HL-60/S4 treated with retinoic acid at 250 ng/mL for 4 days and 3 days (cell line): ENCODE results near the gene CKAP2L.

ENCODE experiments used
- in situ Hi-C: fragments of 300-500 bp; cut with MboI; formaldehyde crosslinking; loops from 2 replicates; pipeline ENCODE4 v1.7.0; 2022; ENCODE audit warnings: low sequenced_read_pairs

The CKAP2L gene

GRCh38 chr2:112712903-112713584 is 51.4 kb downstream of the CKAP2L start:
- in situ Hi-C loops = loop anchor here (25.0 kb wide), 1 partner anchor 101 kb away; no protein-coding TSS in a partner anchor

GRCh38 chr2:112712465-112712864 is 51.9 kb downstream of the CKAP2L start:
- in situ Hi-C loops = loop anchor here (25.0 kb wide), 1 partner anchor 100 kb away; no protein-coding TSS in a partner anchor

GRCh38 chr2:112710956-112711750 is 53.3 kb downstream of the CKAP2L start:
- in situ Hi-C loops = loop anchor here (25.0 kb wide), 1 partner anchor 99 kb away; no protein-coding TSS in a partner anchor

- in situ Hi-C loops = loop anchor here (25.0 kb wide), 1 partner anchor 97 kb away; no protein-coding TSS in a partner anchor
Observed at GRCh38 chr2:112709703-112710102, 54.7 kb downstream of the CKAP2L start.

GRCh38 chr2:112708968-112709367 is 55.4 kb downstream of the CKAP2L start:
- in situ Hi-C loops = loop anchor here (25.0 kb wide), 1 partner anchor 97 kb away; no protein-coding TSS in a partner anchor

GRCh38 chr2:112706947-112707346 is 57.5 kb downstream of the CKAP2L start:
- in situ Hi-C loops = loop anchor here (25.0 kb wide), 1 partner anchor 95 kb away; no protein-coding TSS in a partner anchor

GRCh38 chr2:112706170-112706664 is 58.2 kb downstream of the CKAP2L start:
- in situ Hi-C loops = loop anchor here (25.0 kb wide), 1 partner anchor 94 kb away; no protein-coding TSS in a partner anchor

- in situ Hi-C loops = loop anchor here (25.0 kb wide), 1 partner anchor 93 kb away; no protein-coding TSS in a partner anchor
Observed at GRCh38 chr2:112705575-112705974, 58.8 kb downstream of the CKAP2L start.

GRCh38 chr2:112703684-112704083 is 60.7 kb downstream of the CKAP2L start:
- in situ Hi-C loops = loop anchor here (25.0 kb wide), 1 partner anchor 91 kb away; no protein-coding TSS in a partner anchor

- in situ Hi-C loops = loop anchor here (25.0 kb wide), 1 partner anchor 89 kb away; no protein-coding TSS in a partner anchor
Observed at GRCh38 chr2:112701052-112701451, 63.4 kb downstream of the CKAP2L start.

GRCh38 chr2:112699984-112700667 is 64.3 kb downstream of the CKAP2L start:
- in situ Hi-C loops = loop anchor here (25.0 kb wide), 1 partner anchor 88 kb away; no protein-coding TSS in a partner anchor

- in situ Hi-C loops = no loop called here
Observed at GRCh38 chr2:112698834-112699515, 65.4 kb downstream of the CKAP2L start.

- in situ Hi-C loops = no loop called here
Observed at GRCh38 chr2:112694182-112694581, 70.2 kb downstream of the CKAP2L start.

GRCh38 chr2:112693596-112693995 is 70.8 kb downstream of the CKAP2L start:
- in situ Hi-C loops = no loop called here

GRCh38 chr2:112692918-112693317 is 71.5 kb downstream of the CKAP2L start:
- in situ Hi-C loops = no loop called here

GRCh38 chr2:112692495-112692911 is 71.9 kb downstream of the CKAP2L start:
- in situ Hi-C loops = no loop called here

- in situ Hi-C loops = no loop called here
Observed at GRCh38 chr2:112691881-112692281, 72.5 kb downstream of the CKAP2L start.

GRCh38 chr2:112690853-112691401 is 73.5 kb downstream of the CKAP2L start:
- in situ Hi-C loops = no loop called here

GRCh38 chr2:112688086-112688880 is 76.1 kb downstream of the CKAP2L start:
- in situ Hi-C loops = no loop called here
